ENCODE results near the gene SNX14. TPM values are rescaled to one million over a fixed set of nuclear protein-coding genes. Genes with fewer than 3 reads are reported as not detected.
A peak's percentile ranks its signal among the peaks of the same experiment; 100 is the strongest.

Gene SNX14
- total RNA-seq, 4 donors from 2014 or later: 50.8 to 97.3 (median 76.9) TPM

DNA sequence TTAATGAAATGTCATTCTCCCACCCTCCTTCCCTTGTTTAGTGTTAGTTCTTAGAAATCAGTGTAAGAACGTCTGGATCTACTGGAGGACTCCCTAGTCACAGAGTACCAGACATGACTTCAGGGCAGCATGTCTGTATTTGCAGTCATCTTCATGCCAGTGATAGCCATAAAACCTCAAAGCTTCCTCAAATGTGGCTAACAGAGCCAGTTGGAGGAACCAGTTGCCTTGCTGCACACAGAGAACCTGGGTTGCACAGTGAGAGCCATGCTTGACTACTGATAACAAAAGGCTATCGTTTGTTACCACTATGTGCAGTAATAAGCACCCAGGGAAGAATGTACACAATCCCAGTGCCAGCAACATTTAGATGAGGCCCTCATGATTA is 123.6 kb downstream of the SNX14 start:
- TF ChIP-seq, protein P1, sequence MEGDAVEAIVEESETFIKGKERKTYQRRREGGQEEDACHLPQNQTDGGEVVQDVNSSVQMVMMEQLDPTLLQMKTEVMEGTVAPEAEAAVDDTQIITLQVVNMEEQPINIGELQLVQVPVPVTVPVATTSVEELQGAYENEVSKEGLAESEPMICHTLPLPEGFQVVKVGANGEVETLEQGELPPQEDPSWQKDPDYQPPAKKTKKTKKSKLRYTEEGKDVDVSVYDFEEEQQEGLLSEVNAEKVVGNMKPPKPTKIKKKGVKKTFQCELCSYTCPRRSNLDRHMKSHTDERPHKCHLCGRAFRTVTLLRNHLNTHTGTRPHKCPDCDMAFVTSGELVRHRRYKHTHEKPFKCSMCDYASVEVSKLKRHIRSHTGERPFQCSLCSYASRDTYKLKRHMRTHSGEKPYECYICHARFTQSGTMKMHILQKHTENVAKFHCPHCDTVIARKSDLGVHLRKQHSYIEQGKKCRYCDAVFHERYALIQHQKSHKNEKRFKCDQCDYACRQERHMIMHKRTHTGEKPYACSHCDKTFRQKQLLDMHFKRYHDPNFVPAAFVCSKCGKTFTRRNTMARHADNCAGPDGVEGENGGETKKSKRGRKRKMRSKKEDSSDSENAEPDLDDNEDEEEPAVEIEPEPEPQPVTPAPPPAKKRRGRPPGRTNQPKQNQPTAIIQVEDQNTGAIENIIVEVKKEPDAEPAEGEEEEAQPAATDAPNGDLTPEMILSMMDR (IDR thresholded peaks at IDR 0.05): no peak
- TF ChIP-seq EP300 (IDR thresholded peaks at IDR 0.05): no peak
- H3K4me3 ChIP-seq: no peak overlapping the region
- no peaks in the 10 kb centered on the region for H3K36me3 ChIP-seq
- 57 to 66% methylated on average over 2 of the region's 2 CpGs for WGBS, 2 donors
- H3K9me3 ChIP-seq: no peaks in the 10 kb centered on the region
- no peaks in the 10 kb centered on the region for H3K27me3 ChIP-seq
- H3K4me1 ChIP-seq: peaks cover 0 to 2% (median 0%) of the 10 kb centered on the region in 4 donors
- no peak for DNase-seq (ENCODE audit: low spot score in 2 of 2)
- no peak overlapping the region for H3K27ac ChIP-seq

DNA sequence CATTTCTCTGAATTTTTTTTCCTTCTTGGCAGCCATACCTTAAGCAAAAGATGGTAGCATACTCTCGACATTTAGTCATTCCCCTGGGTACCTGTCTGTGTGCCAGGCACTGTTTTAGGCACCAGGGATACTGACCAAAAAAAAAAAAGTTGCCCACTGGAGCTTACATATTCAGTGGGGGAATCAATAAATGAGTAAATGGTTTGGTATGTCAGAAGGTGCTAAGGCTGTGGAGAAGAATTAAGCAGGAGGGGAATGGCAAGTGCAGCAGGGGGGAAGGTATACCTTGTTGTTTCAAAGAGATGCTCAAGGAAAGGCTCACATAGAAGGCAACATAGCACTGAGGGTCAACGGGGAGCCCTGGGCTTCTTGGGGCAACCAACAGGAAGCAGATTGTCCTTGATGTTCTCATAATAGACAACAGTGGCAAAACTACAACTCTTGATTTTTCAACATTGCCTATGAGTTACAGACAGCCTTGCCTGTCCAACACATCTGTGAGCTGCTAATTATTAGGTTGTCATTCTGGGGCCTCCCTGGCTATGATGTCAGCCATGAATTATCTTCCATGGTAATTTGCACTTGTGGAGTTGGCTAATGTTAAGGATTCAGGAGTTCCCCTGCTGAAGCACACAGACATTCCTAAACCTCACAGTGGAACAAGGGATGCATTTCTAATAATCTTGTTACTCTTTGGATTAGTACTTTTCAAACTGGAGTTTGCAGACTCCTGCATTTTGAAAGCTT is 124.2 kb downstream of the SNX14 start:
- Histone ChIP-seq H3K4me3 (no peak overlapping the region), H3K9me3 (no peaks in the 10 kb centered on the region), H3K27ac (no peak overlapping the region), H3K4me1 (peaks cover 0 to 7% (median 1%) of the 10 kb centered on the region in 4 donors), H3K36me3 (no peaks in the 10 kb centered on the region), H3K27me3 (no peaks in the 10 kb centered on the region)
- TF ChIP-seq, protein P1 (IDR thresholded peaks at IDR 0.05): no peak
- TF ChIP-seq EP300 (IDR thresholded peaks at IDR 0.05) (no peak), POLR2A (IDR thresholded peaks at IDR 0.05) (no peak)
- 64 to 72% methylated on average over 2 of the region's 2 CpGs for whole genome bisulfite sequencing, 2 donors
- DNase-seq (ENCODE audit: low spot score in 2 of 2): no peak

DNA sequence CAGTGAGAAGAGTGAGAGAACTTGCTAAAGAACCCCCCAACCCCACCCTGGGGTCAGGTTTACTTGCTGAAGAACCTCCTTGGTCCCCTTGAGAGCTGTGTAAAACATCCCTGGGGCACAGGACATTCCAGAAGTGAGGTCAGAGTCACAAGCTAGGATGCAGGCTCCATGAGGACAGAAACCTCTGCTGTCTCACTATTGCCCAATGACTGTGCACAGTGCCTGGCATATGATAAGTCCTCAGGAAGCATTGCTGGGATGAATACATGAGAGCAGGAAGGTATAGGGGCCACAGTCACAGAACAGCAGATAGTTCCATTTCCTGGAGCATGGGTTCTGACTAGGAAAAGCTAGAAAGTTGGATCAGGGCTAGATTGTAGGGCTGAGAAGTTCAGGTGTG is 125.3 kb downstream of the SNX14 start:
- Histone ChIP-seq H3K4me1 (peaks cover 0 to 17% (median 5%) of the 10 kb centered on the region in 4 donors), H3K27ac (no peak overlapping the region), H3K4me3 (no peak overlapping the region)

DNA sequence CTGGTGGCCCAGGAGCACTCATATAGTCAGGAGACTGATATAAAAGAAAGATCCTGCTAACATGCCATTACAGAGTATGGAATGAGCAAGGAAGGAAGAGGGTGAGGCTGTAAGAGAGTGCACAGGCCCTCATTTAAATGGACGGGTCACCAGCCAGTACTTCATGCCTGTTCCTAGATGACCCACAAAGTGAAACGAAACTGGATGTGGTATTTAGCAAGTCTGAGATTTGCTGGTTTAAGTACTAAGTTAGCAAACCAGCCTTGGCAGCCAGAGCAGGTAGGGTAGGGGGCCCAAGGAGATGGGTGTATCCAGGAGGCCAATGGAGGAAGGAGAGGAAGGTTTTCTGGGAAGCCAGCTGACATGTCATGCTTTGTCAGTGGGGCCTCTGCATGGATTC is 127.9 kb downstream of the SNX14 start:
- Histone ChIP-seq H3K27me3 (no peaks in the 10 kb centered on the region), H3K36me3 (no peaks in the 10 kb centered on the region), H3K4me1 (peaks cover 0 to 38% (median 20%) of the 10 kb centered on the region in 4 donors), H3K27ac (no peak overlapping the region), H3K9me3 (no peaks in the 10 kb centered on the region), H3K4me3 (no peak overlapping the region)
- TF ChIP-seq EP300 (IDR thresholded peaks at IDR 0.05) (no peak), POLR2A (IDR thresholded peaks at IDR 0.05) (no peak)
- TF ChIP-seq, protein P1 (IDR thresholded peaks at IDR 0.05): no peak
- no peak for DNase-seq (ENCODE audit: low spot score in 2 of 2)
- WGBS, 2 donors: 62 to 76% methylated on average over 2 of the region's 2 CpGs

More for the DNA sequence above, 125.3 kb downstream of the SNX14 start:
- TF ChIP-seq, protein P1 (IDR thresholded peaks at IDR 0.05): no peak
- TF ChIP-seq EP300 (IDR thresholded peaks at IDR 0.05) (no peak), POLR2A (IDR thresholded peaks at IDR 0.05) (no peak)
- DNase-seq (ENCODE audit: low spot score in 2 of 2): no peak
- Histone ChIP-seq H3K36me3 (no peaks in the 10 kb centered on the region), H3K27me3 (no peaks in the 10 kb centered on the region), H3K9me3 (no peaks in the 10 kb centered on the region)

DNA sequence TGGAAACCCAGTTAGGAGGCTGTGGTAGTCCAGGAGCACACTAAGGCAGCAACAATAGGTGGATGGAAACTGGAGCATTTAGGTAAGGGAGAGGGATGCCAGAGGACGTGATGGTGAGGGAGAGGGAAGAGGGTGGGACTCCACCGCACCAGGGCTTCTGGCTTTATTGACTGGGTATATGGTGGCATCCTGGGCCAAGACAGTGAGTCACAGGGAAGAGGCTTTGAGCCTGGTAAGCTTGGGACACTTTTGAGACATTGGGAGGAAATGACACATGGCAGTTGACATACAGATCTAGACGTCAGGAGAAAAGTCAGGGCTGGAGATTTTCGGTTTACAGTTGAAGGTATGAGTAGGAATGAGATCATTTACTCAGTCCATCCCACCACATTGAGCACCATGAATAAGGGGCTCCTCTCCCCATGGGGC is 128.9 kb downstream of the SNX14 start:
- WGBS, 2 donors: 53 to 62% methylated on average over 4 of the region's 4 CpGs
- H3K27ac ChIP-seq: peak overlapping the region in 2 of 4 donors; percentile 65 to 74
- peaks cover 0 to 49% (median 24%) of the 10 kb centered on the region in 4 donors for H3K4me1 ChIP-seq
- no peak for DNase-seq (ENCODE audit: low spot score in 2 of 2)
- H3K36me3 ChIP-seq: no peaks in the 10 kb centered on the region
- TF ChIP-seq, protein P1 (IDR thresholded peaks at IDR 0.05): no peak
- TF ChIP-seq POLR2A (IDR thresholded peaks at IDR 0.05) (no peak), EP300 (IDR thresholded peaks at IDR 0.05) (no peak)
- H3K4me3 ChIP-seq: no peak overlapping the region
- H3K27me3 ChIP-seq: no peaks in the 10 kb centered on the region
- H3K9me3 ChIP-seq: no peaks in the 10 kb centered on the region
